ENCODE measurements around the gene EFL1.

DNA sequence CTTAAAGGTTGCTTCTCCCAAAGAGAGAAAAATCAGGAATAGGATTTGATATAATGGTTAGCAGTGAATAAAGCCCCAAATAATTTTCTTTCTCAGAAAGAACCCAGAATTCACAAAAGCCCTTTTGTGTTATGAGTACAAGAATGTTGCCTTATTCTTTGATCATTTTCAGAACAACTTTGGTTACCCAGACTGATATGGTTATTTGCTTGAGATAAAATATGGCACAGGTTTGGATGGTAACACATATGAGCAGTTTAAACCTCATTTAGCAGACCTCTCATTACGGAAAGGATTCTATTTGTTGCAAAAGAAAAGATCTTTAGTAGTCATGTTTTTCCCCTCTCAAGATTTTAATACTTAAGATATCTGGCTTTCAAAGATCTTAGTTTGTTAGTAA, 111.9 kb downstream of the EFL1 start:
- TF ChIP-seq POLR2A (IDR thresholded peaks at IDR 0.05), result no peak
- TF ChIP-seq, protein P1, sequence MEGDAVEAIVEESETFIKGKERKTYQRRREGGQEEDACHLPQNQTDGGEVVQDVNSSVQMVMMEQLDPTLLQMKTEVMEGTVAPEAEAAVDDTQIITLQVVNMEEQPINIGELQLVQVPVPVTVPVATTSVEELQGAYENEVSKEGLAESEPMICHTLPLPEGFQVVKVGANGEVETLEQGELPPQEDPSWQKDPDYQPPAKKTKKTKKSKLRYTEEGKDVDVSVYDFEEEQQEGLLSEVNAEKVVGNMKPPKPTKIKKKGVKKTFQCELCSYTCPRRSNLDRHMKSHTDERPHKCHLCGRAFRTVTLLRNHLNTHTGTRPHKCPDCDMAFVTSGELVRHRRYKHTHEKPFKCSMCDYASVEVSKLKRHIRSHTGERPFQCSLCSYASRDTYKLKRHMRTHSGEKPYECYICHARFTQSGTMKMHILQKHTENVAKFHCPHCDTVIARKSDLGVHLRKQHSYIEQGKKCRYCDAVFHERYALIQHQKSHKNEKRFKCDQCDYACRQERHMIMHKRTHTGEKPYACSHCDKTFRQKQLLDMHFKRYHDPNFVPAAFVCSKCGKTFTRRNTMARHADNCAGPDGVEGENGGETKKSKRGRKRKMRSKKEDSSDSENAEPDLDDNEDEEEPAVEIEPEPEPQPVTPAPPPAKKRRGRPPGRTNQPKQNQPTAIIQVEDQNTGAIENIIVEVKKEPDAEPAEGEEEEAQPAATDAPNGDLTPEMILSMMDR (IDR thresholded peaks at IDR 0.05), result no peak
